SK-N-SH (cell line): ENCODE data around the gene P3R3URF. TPM values are rescaled to one million over a fixed set of nuclear protein-coding genes. Genes with fewer than 3 reads are reported as not detected.

ENCODE experiments used
- CTCF ChIA-PET: fragments of 300-600, 350-600 bp; formaldehyde crosslinking; extraction: SDS; loops from one replicate; lab custom pipeline; 2021; lab: Yijun Ruan, JAX
- POLR2A ChIA-PET: fragments of 350-600 bp; sonication (Branson Sonifier 250); formaldehyde crosslinking; extraction: SDS; loops from one replicate; lab custom pipeline; 2020; ENCODE audit warnings: antibody characterized with exemption, inconsistent platforms; lab: Yijun Ruan, JAX
- DNase-seq: peaks from one replicate; pipeline ENCODE4 v3.0.0; 2012
- H2AFZ ChIP-seq: fragments of 200-600 bp; sonication (generic); 2 replicates; pipeline ENCODE4 v1.8.1; 2016; ENCODE audit warnings: antibody characterized with exemption, mild to moderate bottlenecking, low read depth
- H3F3A ChIP-seq: fragments of 200-600 bp; sonication (generic); replicated peaks from 2 replicates; pipeline ENCODE3; 2016; ENCODE audit warnings: antibody characterized with exemption, mild to moderate bottlenecking; ENCODE audit not compliant: insufficient read depth
- H3K27ac ChIP-seq, 2 experiments: fragments of 200-500 bp in 1 of 2; fragments of 200-600 bp in 1 of 2; sonication (Bioruptor generic) in 1 of 2; sonication (generic), shearing (Covaris generic) in 1 of 2; 2 replicates each; pipeline versions ENCODE4 v1.5.1 to v1.6.1; 2014 to 2016; ENCODE audit warnings: low read depth in 2 of 2, inconsistent platforms in 1 of 2, low read length in 1 of 2, mild to moderate bottlenecking in 1 of 2, mixed read lengths in 1 of 2
- H3K27me3 ChIP-seq: fragments of 200-600 bp; sonication (generic), shearing (Covaris generic); 2 replicates; pipeline ENCODE4 v1.6.1; 2016; ENCODE audit warnings: mixed run types; ENCODE audit not compliant: insufficient read depth
- H3K36me3 ChIP-seq, 2 experiments: fragments of 200-500 bp in 1 of 2; fragments of 200-600 bp in 1 of 2; sonication (Bioruptor generic) in 1 of 2; sonication (generic) in 1 of 2; replicated peaks in 1 of 2; 2 replicates each; pipeline versions ENCODE3 to v1.5.1; 2014 to 2016; ENCODE audit warnings: low read length in 1 of 2, mild to moderate bottlenecking in 1 of 2; ENCODE audit not compliant: insufficient read depth in 2 of 2, control insufficient read depth in 1 of 2
- H3K4me1 ChIP-seq, 2 experiments: fragments of 200-500 bp in 1 of 2; fragments of 200-600 bp in 1 of 2; sonication (Bioruptor generic) in 1 of 2; sonication (generic), shearing (Covaris generic) in 1 of 2; 2 replicates each; pipeline versions ENCODE4 v1.5.1 to v1.6.1; 2014 to 2016; ENCODE audit warnings: low read depth in 1 of 2, low read length in 1 of 2, mixed run types in 1 of 2; ENCODE audit not compliant: insufficient read depth in 2 of 2, control insufficient read depth in 1 of 2
- H3K4me2 ChIP-seq: fragments of 200-600 bp; sonication (generic), shearing (Covaris generic); 2 replicates; pipeline ENCODE4 v1.6.1; 2017; ENCODE audit warnings: mixed run types
- H3K4me3 ChIP-seq, 2 experiments: fragments of 200-500 bp in 1 of 2; fragments of 200-600 bp in 1 of 2; sonication (Bioruptor generic) in 1 of 2; sonication (generic), shearing (Covaris generic) in 1 of 2; 2 replicates each; pipeline versions ENCODE4 v1.5.1 to v1.8.1; 2014 to 2016; ENCODE audit warnings: low read depth in 2 of 2, inconsistent platforms in 1 of 2, low read length in 1 of 2, mild to moderate bottlenecking in 1 of 2, mixed read lengths in 1 of 2, moderate library complexity in 1 of 2
- H3K79me2 ChIP-seq: fragments of 200-600 bp; sonication (generic); 2 replicates; pipeline ENCODE4 v1.8.1; 2017; ENCODE audit warnings: mild to moderate bottlenecking; ENCODE audit not compliant: insufficient read depth
- H3K9ac ChIP-seq: fragments of 200-600 bp; sonication (generic); 2 replicates; pipeline ENCODE4 v1.6.1; 2017; ENCODE audit warnings: mixed run types
- H3K9me2 ChIP-seq: fragments of 200-600 bp; sonication (generic); 2 replicates; pipeline ENCODE4 v1.6.1; 2017; ENCODE audit warnings: mixed run types
- H3K9me3 ChIP-seq: fragments of 200-600 bp; sonication (generic); 2 replicates; pipeline ENCODE4 v1.6.1; 2017; ENCODE audit warnings: mixed run types, mild to moderate bottlenecking, moderate library complexity
- H4K20me1 ChIP-seq: fragments of 200-600 bp; sonication (generic); 2 replicates; pipeline ENCODE4 v1.6.1; 2017; ENCODE audit warnings: mild to moderate bottlenecking, mixed run types; ENCODE audit not compliant: insufficient read depth
- CHD2 ChIP-seq: fragments of 150-350 bp; IDR thresholded peaks from 2 replicates; pipeline ENCODE4 v1.6.1; 2018; ENCODE audit warnings: low read length; ENCODE audit not compliant: partially characterized antibody
- ELF1 ChIP-seq: IDR thresholded peaks from 2 replicates; pipeline ENCODE4 v1.4.0; 2012
- EP300 ChIP-seq, 2 experiments: IDR thresholded peaks; 2 replicates each; pipeline versions ENCODE4 v1.4.0 to v1.6.1; 2012; ENCODE audit warnings: borderline replicate concordance in 1 of 2, low read depth in 1 of 2, low read length in 1 of 2
- JUND ChIP-seq: IDR thresholded peaks from 2 replicates; pipeline ENCODE4 v1.4.0; 2012
- NRF1 ChIP-seq: IDR thresholded peaks from 2 replicates; pipeline ENCODE4 v1.6.1; 2012; ENCODE audit warnings: low read depth, mild to moderate bottlenecking, low read length
- REST ChIP-seq: IDR thresholded peaks from 2 replicates; pipeline ENCODE4 v1.6.1; 2012; ENCODE audit warnings: mild to moderate bottlenecking, low read depth, low read length, moderate library complexity
- RFX5 ChIP-seq: IDR thresholded peaks from 2 replicates; pipeline ENCODE4 v1.6.1; 2012; ENCODE audit warnings: mild to moderate bottlenecking, improper control_type of control experiment, low read length
- RXRA ChIP-seq: IDR thresholded peaks from 2 replicates; pipeline ENCODE4 v1.4.0; 2012; ENCODE audit warnings: low read depth, mild to moderate bottlenecking, borderline replicate concordance
- SMC3 ChIP-seq: IDR thresholded peaks from 2 replicates; pipeline ENCODE4 v1.6.1; 2012; ENCODE audit warnings: low read depth, low read length, improper control_type of control experiment
- TAF1 ChIP-seq: IDR thresholded peaks from 2 replicates; pipeline ENCODE4 v1.6.1; 2012; ENCODE audit warnings: low read depth, mild to moderate bottlenecking, low read length, moderate library complexity, borderline replicate concordance
- YY1 ChIP-seq: IDR thresholded peaks from 2 replicates; pipeline ENCODE4 v1.4.0; 2012; ENCODE audit warnings: low read depth, mild to moderate bottlenecking
- WGBS: methylation state at CpG from one replicate; pipeline ENCODE4 v1.1.6; 2017; ENCODE audit warnings: low lambda C conversion rate; 5-methylcytosine and 5-hydroxymethylcytosine counted together
- polyA plus RNA-seq, 3 experiments: library from polyadenylated mRNA; depleted of rRNA; stranded (reverse); fragments of >200 nt; gene quantifications; 2 replicates each; pipeline ENCODE4 v1.2.3, GENCODE V29; 2012
- TF ChIP-seq, protein P1 (sequence below): IDR thresholded peaks from 2 replicates; pipeline ENCODE4 v1.4.0; 2012; ENCODE audit warnings: low read depth
- TF ChIP-seq, protein P2 (sequence below): IDR thresholded peaks from 2 replicates; pipeline ENCODE4 v1.4.0; 2012; ENCODE audit warnings: low read depth, borderline replicate concordance

P3R3URF gene
- polyA plus RNA-seq, 1 of the 3 experiments (the other 2 are of a cell fraction): not detected

- no peak for DNase-seq
- H3K36me3 ChIP-seq: no peaks in the 10 kb centered on the region
- H2AFZ ChIP-seq: no peak overlapping the region
- no peak overlapping the region for H3K27ac ChIP-seq
- peaks cover 7 to 9% of the 10 kb centered on the region in 2 experiments; a peak in 2 of 4 replicates for H3K4me1 ChIP-seq
- H3F3A ChIP-seq: no peaks in the 10 kb centered on the region
- H3K9me2 ChIP-seq: no peaks in the 10 kb centered on the region
- no peaks in the 10 kb centered on the region for H4K20me1 ChIP-seq
- WGBS: 73% methylated on average over 6 of the region's 6 CpGs
- ChIA-PET CTCF (interaction anchor here (1.0 to 1.2 kb wide), 4 partner anchors 12 to 171 kb away, joined by 3 to 4 read pairs (median 3); no protein-coding TSS in a partner anchor), POLR2A (interaction anchor here (2.1 kb wide), 1 partner anchor 40 kb away, joined by 8 read pairs; the partner anchor contains the start of gene PIK3R3)
- no peaks in the 10 kb centered on the region for H3K79me2 ChIP-seq
- TF ChIP-seq EP300 (IDR thresholded peaks at IDR 0.05; ENCODE audit: borderline replicate concordance in 1 of 2, low read depth in 1 of 2, low read length in 1 of 2): no peak
- TF ChIP-seq CHD2: no peak
- no peak for TF ChIP-seq TAF1
- no peak for TF ChIP-seq ELF1
- TF ChIP-seq YY1: no peak
- TF ChIP-seq REST: no peak
- TF ChIP-seq SMC3: no peak
- TF ChIP-seq RFX5: no peak
- TF ChIP-seq, protein P1, sequence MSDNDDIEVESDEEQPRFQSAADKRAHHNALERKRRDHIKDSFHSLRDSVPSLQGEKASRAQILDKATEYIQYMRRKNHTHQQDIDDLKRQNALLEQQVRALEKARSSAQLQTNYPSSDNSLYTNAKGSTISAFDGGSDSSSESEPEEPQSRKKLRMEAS: no peak
- no peak for TF ChIP-seq NRF1
- TF ChIP-seq, protein P2, sequence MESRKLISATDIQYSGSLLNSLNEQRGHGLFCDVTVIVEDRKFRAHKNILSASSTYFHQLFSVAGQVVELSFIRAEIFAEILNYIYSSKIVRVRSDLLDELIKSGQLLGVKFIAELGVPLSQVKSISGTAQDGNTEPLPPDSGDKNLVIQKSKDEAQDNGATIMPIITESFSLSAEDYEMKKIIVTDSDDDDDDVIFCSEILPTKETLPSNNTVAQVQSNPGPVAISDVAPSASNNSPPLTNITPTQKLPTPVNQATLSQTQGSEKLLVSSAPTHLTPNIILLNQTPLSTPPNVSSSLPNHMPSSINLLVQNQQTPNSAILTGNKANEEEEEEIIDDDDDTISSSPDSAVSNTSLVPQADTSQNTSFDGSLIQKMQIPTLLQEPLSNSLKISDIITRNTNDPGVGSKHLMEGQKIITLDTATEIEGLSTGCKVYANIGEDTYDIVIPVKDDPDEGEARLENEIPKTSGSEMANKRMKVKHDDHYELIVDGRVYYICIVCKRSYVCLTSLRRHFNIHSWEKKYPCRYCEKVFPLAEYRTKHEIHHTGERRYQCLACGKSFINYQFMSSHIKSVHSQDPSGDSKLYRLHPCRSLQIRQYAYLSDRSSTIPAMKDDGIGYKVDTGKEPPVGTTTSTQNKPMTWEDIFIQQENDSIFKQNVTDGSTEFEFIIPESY: no peak
- no peak for TF ChIP-seq RXRA
- TF ChIP-seq JUND: no peak
- H3K4me3 ChIP-seq: no peak overlapping the region
- no peaks in the 10 kb centered on the region for H3K27me3 ChIP-seq
- no peak overlapping the region for H3K9ac ChIP-seq
- H3K9me3 ChIP-seq: no peaks in the 10 kb centered on the region
- no peak overlapping the region for H3K4me2 ChIP-seq
These were observed 4.4 kb downstream of the P3R3URF start for GRCh38 chr1:46171871-46172270.
